ENCODE results near the gene DAB2IP.

The DAB2IP gene

GRCh38 chr9:121763131-121763530 is 111.7 kb downstream of the DAB2IP start:
- no peak overlapping the region for H3K27ac ChIP-seq (ENCODE audit: low read length)
- H3K4me2 ChIP-seq (ENCODE audit: low read length): no peak overlapping the region
- H3K79me2 ChIP-seq (ENCODE audit: low read length): no peaks in the 10 kb centered on the region
- no peaks in the 10 kb centered on the region for H3K27me3 ChIP-seq (ENCODE audit: low read depth, low read length)
- H3K9ac ChIP-seq (ENCODE audit: low read length): no peak overlapping the region
- no peaks in the 10 kb centered on the region for H3K4me1 ChIP-seq (ENCODE audit: low read length)
- H3K36me3 ChIP-seq (replicated peaks; ENCODE audit: low read depth, low read length): no peaks in the 10 kb centered on the region
- no peaks in the 10 kb centered on the region for H4K20me1 ChIP-seq (ENCODE audit: insufficient read depth, low read length)
- TF ChIP-seq CTCF (IDR thresholded peaks at IDR 0.05; ENCODE audit: low read depth, low read length): no peak
- H3K4me3 ChIP-seq (ENCODE audit: low read length): no peak overlapping the region
- no peak overlapping the region for H2AFZ ChIP-seq (ENCODE audit: low read depth, low read length)
- no peaks in the 10 kb centered on the region for H3K9me3 ChIP-seq (ENCODE audit: insufficient read depth, low read length)

- H3K9me3 ChIP-seq (ENCODE audit: insufficient read depth, low read length): no peaks in the 10 kb centered on the region
- H2AFZ ChIP-seq (ENCODE audit: low read depth, low read length): no peak overlapping the region
- no peak overlapping the region for H3K27ac ChIP-seq (ENCODE audit: low read length)
- H3K79me2 ChIP-seq (ENCODE audit: low read length): no peaks in the 10 kb centered on the region
- no peaks in the 10 kb centered on the region for H3K4me1 ChIP-seq (ENCODE audit: low read length)
- H3K4me3 ChIP-seq (ENCODE audit: low read length): no peak overlapping the region
- H3K9ac ChIP-seq (ENCODE audit: low read length): no peak overlapping the region
- TF ChIP-seq EZH2phosphoT487 (IDR thresholded peaks at IDR 0.05; ENCODE audit: low read depth): no peak
- TF ChIP-seq CTCF (IDR thresholded peaks at IDR 0.05; ENCODE audit: low read depth, low read length): no peak
- no peaks in the 10 kb centered on the region for H3K27me3 ChIP-seq (ENCODE audit: low read depth, low read length)
- H3K36me3 ChIP-seq (replicated peaks; ENCODE audit: low read depth, low read length): no peaks in the 10 kb centered on the region
- no peak overlapping the region for H3K4me2 ChIP-seq (ENCODE audit: low read length)
- H4K20me1 ChIP-seq (ENCODE audit: insufficient read depth, low read length): no peaks in the 10 kb centered on the region
Observed at GRCh38 chr9:121763561-121764370, 112.3 kb downstream of the DAB2IP start.

GRCh38 chr9:121764371-121764730 is 112.9 kb downstream of the DAB2IP start:
- no peak overlapping the region for H3K4me2 ChIP-seq (ENCODE audit: low read length)
- H3K27ac ChIP-seq (ENCODE audit: low read length): no peak overlapping the region

More at GRCh38 chr9:121764371-121764730, 112.9 kb downstream of the DAB2IP start:
- Histone ChIP-seq H3K4me3 (ENCODE audit: low read length) (no peak overlapping the region), H3K9ac (ENCODE audit: low read length) (no peak overlapping the region), H3K79me2 (ENCODE audit: low read length) (no peaks in the 10 kb centered on the region), H3K4me1 (ENCODE audit: low read length) (no peaks in the 10 kb centered on the region), H3K9me3 (ENCODE audit: insufficient read depth, low read length) (no peaks in the 10 kb centered on the region), H2AFZ (ENCODE audit: low read depth, low read length) (no peak overlapping the region), H4K20me1 (ENCODE audit: insufficient read depth, low read length) (no peaks in the 10 kb centered on the region), H3K36me3 (replicated peaks; ENCODE audit: low read depth, low read length) (no peaks in the 10 kb centered on the region), H3K27me3 (ENCODE audit: low read depth, low read length) (no peaks in the 10 kb centered on the region)
- TF ChIP-seq CTCF (IDR thresholded peaks at IDR 0.05; ENCODE audit: low read depth, low read length): no peak
- no peak for TF ChIP-seq EZH2phosphoT487 (IDR thresholded peaks at IDR 0.05; ENCODE audit: low read depth)

Measured in OCI-LY3 (cell line).